Spleen (tissue), 13 donors: ENCODE measurements around the gene TMEM179. TPM values are rescaled to one million over a fixed set of nuclear protein-coding genes. Genes with fewer than 3 reads are reported as not detected.
"Not testable (repeated sequence)": the region's sequence is repeated elsewhere in the genome, so short reads cannot be mapped to it uniquely, and the experiment has no call there.

ENCODE experiments used
- DNase-seq: peaks from one replicate; pipeline ENCODE4 v3.0.0-alpha.2; 2020
- H3K27ac ChIP-seq, 8 donors: fragments of 200-600 bp; sonication (generic) in 7 of 8; 1 replicate in 4 of 8; 2 replicates in 4 of 8; pipeline versions ENCODE4 v1.5.0 to v1.8.0; 2016 to 2021; ENCODE audit warnings: inconsistent platforms in 4 of 8, mild to moderate bottlenecking in 4 of 8, moderate library complexity in 1 of 8
- H3K27me3 ChIP-seq, 7 donors: fragments of 200-600 bp; sonication (generic) in 6 of 7; replicated peaks in 1 of 7; 1 replicate in 4 of 7; 2 replicates in 3 of 7; pipeline versions ENCODE4 v1.5.0 to v1.8.0; 2016 to 2021; ENCODE audit warnings: inconsistent platforms in 3 of 7, mild to moderate bottlenecking in 1 of 7
- H3K36me3 ChIP-seq, 6 donors: fragments of 200-600 bp; sonication (generic) in 5 of 6; 1 replicate in 4 of 6; 2 replicates in 2 of 6; pipeline versions ENCODE4 v1.5.0 to v1.8.0; 2016 to 2021; ENCODE audit warnings: inconsistent platforms in 2 of 6
- H3K4me1 ChIP-seq, 6 donors: fragments of 200-600 bp; sonication (generic) in 5 of 6; 1 replicate in 3 of 6; 2 replicates in 3 of 6; pipeline versions ENCODE4 v1.5.0 to v1.8.0; 2016 to 2021; ENCODE audit warnings: inconsistent platforms in 3 of 6
- H3K4me3 ChIP-seq, 8 donors: fragments of 200-600 bp; sonication (generic) in 7 of 8; 1 replicate in 4 of 8; 2 replicates in 4 of 8; pipeline versions ENCODE4 v1.5.0 to v1.8.0; 2016 to 2021; ENCODE audit warnings: inconsistent platforms in 4 of 8, mild to moderate bottlenecking in 4 of 8, moderate library complexity in 2 of 8
- H3K9me3 ChIP-seq, 8 donors: fragments of 200-600 bp; sonication (generic) in 7 of 8; 1 replicate in 4 of 8; 2 replicates in 4 of 8; pipeline versions ENCODE4 v1.5.0 to v1.8.0; 2016 to 2021; ENCODE audit warnings: inconsistent platforms in 4 of 8
- POLR2A ChIP-seq, 3 donors: fragments of 450-650 bp; IDR thresholded peaks; one replicate each; pipeline ENCODE4 v1.5.1; 2017; ENCODE audit warnings: antibody characterized with exemption in 3 of 3, mild to moderate bottlenecking in 1 of 3
- POLR2AphosphoS5 ChIP-seq, 3 donors: sonication (generic); formaldehyde crosslinking; IDR thresholded peaks; one replicate each; pipeline ENCODE4 v1.5.1; 2017; ENCODE audit warnings: antibody characterized with exemption in 3 of 3
- WGBS, 5 donors: extraction: QIAGEN DNeasy Blood & Tissue Kit in 3 of 5; methylation state at CpG; one replicate each; pipeline versions ENCODE4 v1.1.5 to v1.1.7; 2013 to 2018; 5-methylcytosine and 5-hydroxymethylcytosine counted together
- intact Hi-C: fragments of 100-400 bp; cut with DNase I; formaldehyde crosslinking; loops from one replicate; pipeline ENCODE4 v1.15.0; 2023; ENCODE audit warnings: low total_unique reads
- long read RNA-seq, 2 donors: transcript quantifications; one replicate each; lab custom pipeline, GENCODE V29; 2026
- polyA plus RNA-seq, 3 donors: library from polyadenylated mRNA; stranded (reverse); fragments of 200-250 nt; gene quantifications; one replicate each; pipeline ENCODE4 v1.2.1, GENCODE V29; 2013
- total RNA-seq, 7 donors: library from RNA; depleted of rRNA in 3 of 7; stranded (reverse); fragments of >200 nt in 3 of 7; fragmentation: NEBNext Ultra II Directional in 4 of 7; extraction: Animal tissue kit (Norgen Biotek cat#: 25700) in 4 of 7; gene quantifications; one replicate each; pipeline versions ENCODE4 v1.1.0 to v1.2.1, GENCODE V29; 2016 to 2021
- TF ChIP-seq, protein P1 (sequence below), 11 experiments: fragments of 200-600 bp in 7 of 11; fragments of 450-650 bp in 4 of 11; sonication (generic) in 4 of 11; IDR thresholded peaks in 8 of 11; conservative IDR thresholded peaks in 3 of 11; 1 replicate in 7 of 11; 2 replicates in 4 of 11; pipeline versions ENCODE4 v1.4.0 to v1.8.0; 2016 to 2021; ENCODE audit warnings: antibody characterized with exemption in 11 of 11, inconsistent platforms in 4 of 11, mild to moderate bottlenecking in 1 of 11
- donor health status: healthy with polysubstance abuse.
- donor health status: DM: no; HTN: no; CAD: no; lungs with moderate emphysema.
- donor health status: DM: no; HTN: no; CAD: no.
- donor health status: Bipolar disorder and iron deficiency.
- donor health status: healthy.
- donor health status: DM: no; HTN: no; CAD: no.
- donor health status: DM: yes; HTN: yes; CAD: no.

TMEM179 gene
- not detected for total RNA-seq
- polyA plus RNA-seq: under 1 TPM in 1 of 3 donors, not detected in 2; 0.08 TPM
- long read RNA-seq, donor 1: 0 reads
- long read RNA-seq, donor 2: 0 reads

DNA sequence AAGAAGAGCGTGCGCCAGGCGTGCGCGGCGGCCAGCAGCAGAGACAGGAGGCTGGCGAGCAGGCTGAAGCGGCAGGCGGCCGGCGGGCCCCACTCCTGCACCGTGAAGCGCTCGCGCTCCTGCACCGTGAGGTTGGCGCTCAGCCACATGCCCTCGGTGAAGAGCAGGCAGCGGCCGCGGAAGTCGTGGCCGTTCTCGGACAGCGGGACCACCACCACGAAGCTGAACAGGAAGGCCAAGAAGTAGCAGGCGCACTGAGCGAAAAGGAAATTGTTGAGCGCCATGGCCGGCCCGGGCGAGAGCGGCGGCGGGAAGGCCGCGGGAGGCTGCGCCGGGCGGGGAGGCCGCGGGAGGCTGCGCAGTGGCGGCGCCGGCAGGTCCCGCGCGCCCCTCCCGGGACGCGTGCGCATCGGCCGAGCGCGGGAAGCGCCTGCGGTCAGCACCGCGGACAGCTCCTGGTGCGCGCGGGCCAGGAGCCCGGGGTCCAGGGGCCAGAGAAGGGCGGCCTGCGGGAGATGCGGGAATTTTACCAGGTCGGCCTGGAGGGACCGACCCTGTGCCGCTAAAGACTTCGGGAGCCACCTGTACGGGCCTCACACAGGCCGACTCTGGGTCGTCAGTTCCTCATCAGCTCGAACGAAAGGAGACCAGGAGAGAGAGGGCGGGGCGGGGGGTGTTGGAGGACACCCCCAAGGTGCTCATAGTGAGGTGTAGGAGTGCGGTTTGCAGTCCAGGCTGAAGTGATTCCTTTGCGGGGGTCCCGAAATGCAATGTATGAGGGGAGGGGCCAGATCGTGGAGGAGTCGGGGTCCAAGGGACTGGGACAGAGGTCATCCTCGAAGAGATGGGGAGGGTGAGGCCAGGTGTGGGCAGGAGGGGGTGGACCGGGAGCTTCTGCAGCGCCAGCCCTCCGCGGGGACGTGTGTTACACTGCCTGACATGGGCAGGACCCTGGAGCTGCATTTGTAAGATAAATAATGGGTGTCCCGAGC lies at the start of gene TMEM179:
TSS of gene TMEM179 (minus strand) at position 315 of the 992 bp plus-strand sequence. CDS start at position 284, 31 bp downstream.
- Histone ChIP-seq H3K4me1 (peaks cover 0 to 8% (median 4%) of the 10 kb centered on the region in 6 donors), H3K4me3 (no peak within 1 kb of the TSS), H3K36me3 (no peaks in the 10 kb centered on the region), H3K27me3 (peaks cover 0 to 98% (median 40%) of the 10 kb centered on the region in 7 donors), H3K9me3 (no peaks in the 10 kb centered on the region), H3K27ac (no peak within 1 kb of the TSS)
- peak; percentile 34 for DNase-seq
- no peak for TF ChIP-seq POLR2AphosphoS5 (IDR thresholded peaks at IDR 0.05)
- TF ChIP-seq, protein P1, sequence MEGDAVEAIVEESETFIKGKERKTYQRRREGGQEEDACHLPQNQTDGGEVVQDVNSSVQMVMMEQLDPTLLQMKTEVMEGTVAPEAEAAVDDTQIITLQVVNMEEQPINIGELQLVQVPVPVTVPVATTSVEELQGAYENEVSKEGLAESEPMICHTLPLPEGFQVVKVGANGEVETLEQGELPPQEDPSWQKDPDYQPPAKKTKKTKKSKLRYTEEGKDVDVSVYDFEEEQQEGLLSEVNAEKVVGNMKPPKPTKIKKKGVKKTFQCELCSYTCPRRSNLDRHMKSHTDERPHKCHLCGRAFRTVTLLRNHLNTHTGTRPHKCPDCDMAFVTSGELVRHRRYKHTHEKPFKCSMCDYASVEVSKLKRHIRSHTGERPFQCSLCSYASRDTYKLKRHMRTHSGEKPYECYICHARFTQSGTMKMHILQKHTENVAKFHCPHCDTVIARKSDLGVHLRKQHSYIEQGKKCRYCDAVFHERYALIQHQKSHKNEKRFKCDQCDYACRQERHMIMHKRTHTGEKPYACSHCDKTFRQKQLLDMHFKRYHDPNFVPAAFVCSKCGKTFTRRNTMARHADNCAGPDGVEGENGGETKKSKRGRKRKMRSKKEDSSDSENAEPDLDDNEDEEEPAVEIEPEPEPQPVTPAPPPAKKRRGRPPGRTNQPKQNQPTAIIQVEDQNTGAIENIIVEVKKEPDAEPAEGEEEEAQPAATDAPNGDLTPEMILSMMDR (IDR thresholded peaks at IDR 0.05 in 8 of 11, conservative IDR thresholded peaks at IDR 0.05 in 3 of 11): no peak
- TF ChIP-seq POLR2A (IDR thresholded peaks at IDR 0.05): no peak
- WGBS, 5 donors: 8 to 17% (median 10%) methylated on average over 40 to 91 of the region's 91 CpGs
- intact Hi-C loops: no loop called here

DNA sequence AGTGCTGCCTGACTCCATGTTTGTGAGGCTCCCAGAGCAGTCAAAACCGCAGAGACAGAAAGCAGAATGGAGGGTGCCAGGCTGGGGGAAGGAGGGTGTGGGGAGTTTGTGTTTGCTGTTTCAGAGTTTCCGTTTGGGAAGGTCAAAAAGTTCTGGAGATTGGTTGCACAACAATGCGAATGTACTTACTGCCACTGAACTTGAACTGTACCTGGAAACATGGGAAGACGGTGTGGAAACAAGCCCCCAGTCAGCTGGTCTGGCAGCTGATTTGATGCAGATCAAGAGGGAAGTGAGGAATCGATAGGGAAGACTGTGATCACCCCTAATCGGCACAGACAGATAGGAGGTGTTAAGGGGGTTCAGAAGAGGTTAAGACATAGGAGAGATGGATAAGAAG lies 49.5 kb upstream of the TMEM179 start:
- H3K36me3 ChIP-seq: no peaks in the 10 kb centered on the region
- TF ChIP-seq, protein P1 (IDR thresholded peaks at IDR 0.05 in 8 of 11, conservative IDR thresholded peaks at IDR 0.05 in 3 of 11): no peak
- H3K4me3 ChIP-seq: no peak overlapping the region
- DNase-seq: no peak
- peaks cover 6 to 64% (median 49%) of the 10 kb centered on the region in 6 donors for H3K4me1 ChIP-seq
- intact Hi-C loops: loop anchor here (5.0 kb wide), 1 partner anchor 53 kb away; no protein-coding TSS in a partner anchor
- peak overlapping the region in 1 of 8 donors; percentile 30 for H3K27ac ChIP-seq
- H3K27me3 ChIP-seq: peaks cover 0 to 9% (median 0%) of the 10 kb centered on the region in 7 donors
- 71 to 85% (median 81%) methylated on average over 6 of the region's 6 CpGs for WGBS, 5 donors
- peaks cover 0 to 18% (median 9%) of the 10 kb centered on the region in 8 donors for H3K9me3 ChIP-seq

DNA sequence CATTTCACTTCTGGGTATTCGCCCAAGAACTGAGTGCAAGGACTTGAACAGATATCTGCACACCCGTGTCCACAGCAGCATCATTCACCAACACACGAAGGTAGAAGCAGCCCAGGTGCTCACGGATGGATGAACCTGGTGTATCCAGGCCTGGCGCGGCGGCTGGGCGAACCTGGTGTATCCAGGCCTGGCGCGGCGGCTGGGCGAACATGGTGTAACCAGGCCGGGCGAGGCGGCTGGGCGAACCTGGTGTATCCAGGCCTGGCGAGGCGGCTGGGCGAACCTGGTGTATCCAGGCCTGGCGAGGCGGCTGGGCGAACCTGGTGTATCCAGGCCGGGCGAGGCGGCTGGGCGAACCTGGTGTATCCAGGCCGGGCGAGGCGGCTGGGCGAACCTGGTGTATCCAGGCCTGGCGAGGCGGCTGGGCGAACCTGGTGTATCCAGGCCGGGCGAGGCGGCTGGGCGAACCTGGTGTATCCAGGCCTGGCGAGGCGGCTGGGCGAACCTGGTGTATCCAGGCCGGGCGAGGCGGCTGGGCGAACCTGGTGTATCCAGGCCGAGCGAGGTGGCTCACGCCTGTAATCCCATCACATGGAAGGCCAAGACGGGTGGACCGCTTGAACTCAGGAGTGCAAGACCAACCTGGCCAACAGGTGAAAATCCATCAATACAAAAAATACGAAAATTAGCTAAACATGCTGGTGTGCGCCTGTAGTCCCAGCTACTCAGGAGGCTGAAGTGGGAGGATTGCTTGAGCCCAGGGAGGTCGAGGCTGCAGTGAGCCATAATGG lies 48.8 kb upstream of the TMEM179 start:
- WGBS, 5 donors: 89 to 98% (median 96%) methylated on average over 33 to 52 of the region's 52 CpGs
- intact Hi-C loops: loop anchor here (5.0 kb wide), 1 partner anchor 54 kb away; no protein-coding TSS in a partner anchor
- not testable (repeated sequence) for H3K27me3 ChIP-seq, H3K4me3 ChIP-seq, DNase-seq, H3K36me3 ChIP-seq
- peaks cover 0 to 18% (median 9%) of the 10 kb centered on the region in 8 donors for H3K9me3 ChIP-seq
- H3K27ac ChIP-seq: peak overlapping the region in 1 of 8 donors; percentile 30
- peaks cover 6 to 64% (median 41%) of the 10 kb centered on the region in 6 donors for H3K4me1 ChIP-seq

DNA sequence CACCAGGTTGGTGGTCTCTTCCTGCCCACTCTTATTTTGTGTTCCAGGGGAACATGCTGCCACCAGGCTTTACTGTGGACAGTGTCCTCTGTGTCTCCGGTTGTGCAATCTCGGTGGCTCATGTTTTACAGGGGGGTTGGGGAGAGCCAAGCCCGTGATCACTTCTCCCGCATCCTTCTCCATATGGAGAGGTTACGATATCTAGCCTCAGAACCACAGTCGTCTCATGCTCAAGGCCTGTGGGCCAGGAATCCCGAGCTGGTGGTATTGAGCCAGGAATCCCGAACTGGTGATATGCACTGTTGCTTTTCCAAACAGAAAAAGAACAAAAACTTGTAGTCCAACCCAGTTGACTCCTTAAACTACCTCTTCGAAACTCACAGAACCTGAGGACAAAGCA lies 47.8 kb upstream of the TMEM179 start:
- intact Hi-C loops: loop anchor here (5.0 kb wide), 1 partner anchor 55 kb away; no protein-coding TSS in a partner anchor
- Histone ChIP-seq H3K27me3 (peaks cover 0 to 9% (median 0%) of the 10 kb centered on the region in 7 donors), H3K4me1 (peaks cover 6 to 64% (median 40%) of the 10 kb centered on the region in 6 donors), H3K36me3 (no peaks in the 10 kb centered on the region), H3K4me3 (no peak overlapping the region), H3K27ac (no peak overlapping the region), H3K9me3 (peaks cover 0 to 18% (median 9%) of the 10 kb centered on the region in 8 donors)
- WGBS, 5 donors: 93 to 98% (median 96%) methylated on average over 9 of the region's 9 CpGs
- TF ChIP-seq, protein P1 (IDR thresholded peaks at IDR 0.05 in 8 of 11, conservative IDR thresholded peaks at IDR 0.05 in 3 of 11): no peak
- TF ChIP-seq POLR2AphosphoS5 (IDR thresholded peaks at IDR 0.05) (no peak), POLR2A (IDR thresholded peaks at IDR 0.05) (no peak)
- DNase-seq: no peak
